AG09309 (cell line): Measurements from ENCODE around the gene CCDC88B.

Experiments used
- DNase-seq: peaks from one replicate; pipeline ENCODE4 v3.0.0-alpha.2; 2010; ENCODE audit warnings: low read depth
- H3K4me3 ChIP-seq: 2 replicates; pipeline ENCODE4 v1.5.1; 2011; ENCODE audit warnings: mild to moderate bottlenecking, low read depth, low read length, moderate library complexity; ENCODE audit not compliant: control insufficient read depth
- TF ChIP-seq, protein P1 (sequence below): IDR thresholded peaks from 2 replicates; pipeline ENCODE4 v1.5.1; 2011; ENCODE audit warnings: mild to moderate bottlenecking, low read depth, low read length, inconsistent platforms; ENCODE audit not compliant: insufficient read depth, control insufficient read depth; ENCODE audit errors: missing control alignments

CCDC88B gene

DNA sequence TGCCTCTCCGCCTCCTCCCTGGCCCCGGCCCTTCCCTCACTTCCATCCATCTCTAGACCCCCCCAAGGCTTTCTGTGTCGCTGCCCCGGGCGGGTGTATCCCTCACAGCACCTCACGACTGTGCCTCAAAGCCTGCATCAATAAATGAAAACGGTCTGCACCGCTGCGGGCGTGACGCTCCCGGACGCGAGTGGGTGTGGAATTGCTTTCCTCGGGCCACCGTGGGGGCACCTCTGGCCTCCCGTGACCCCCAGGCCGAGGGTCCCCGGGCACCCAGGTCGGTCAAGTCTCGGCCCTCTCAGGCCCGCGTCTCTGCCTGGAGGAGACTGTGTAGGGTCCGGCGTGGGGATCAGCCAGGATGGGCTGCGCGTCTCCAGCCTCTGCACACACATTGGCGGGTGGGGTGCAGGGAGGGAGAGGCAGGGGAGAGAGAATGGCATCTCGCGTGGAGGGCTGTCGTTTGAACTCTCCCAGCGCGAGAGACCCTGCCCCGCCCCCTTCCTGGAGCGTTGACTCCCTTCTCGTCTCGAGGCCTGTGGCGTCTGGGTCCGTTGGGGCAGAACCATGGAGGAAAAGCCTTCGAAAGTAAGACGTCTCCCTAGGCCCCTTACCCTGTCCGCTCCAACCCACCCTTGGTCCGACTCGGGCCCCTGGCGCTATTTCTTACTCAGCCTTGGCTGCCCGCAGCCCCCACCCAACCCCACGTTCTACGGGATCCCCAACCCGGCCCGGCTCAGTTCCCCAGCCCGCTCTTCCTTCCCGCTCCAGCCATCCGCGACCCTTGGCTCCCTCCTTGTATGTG, 40.0 kb upstream of the CCDC88B start, which contains the start of gene CATSPERZ:
CATSPERZ (plus strand) TSS at position 512 of the 802 bp plus-strand sequence; CDS start at position 565, 53 bp downstream.
- peak within 1 kb of the TSS; percentile 28 for H3K4me3 ChIP-seq
- DNase-seq = no peak
- TF ChIP-seq, protein P1, sequence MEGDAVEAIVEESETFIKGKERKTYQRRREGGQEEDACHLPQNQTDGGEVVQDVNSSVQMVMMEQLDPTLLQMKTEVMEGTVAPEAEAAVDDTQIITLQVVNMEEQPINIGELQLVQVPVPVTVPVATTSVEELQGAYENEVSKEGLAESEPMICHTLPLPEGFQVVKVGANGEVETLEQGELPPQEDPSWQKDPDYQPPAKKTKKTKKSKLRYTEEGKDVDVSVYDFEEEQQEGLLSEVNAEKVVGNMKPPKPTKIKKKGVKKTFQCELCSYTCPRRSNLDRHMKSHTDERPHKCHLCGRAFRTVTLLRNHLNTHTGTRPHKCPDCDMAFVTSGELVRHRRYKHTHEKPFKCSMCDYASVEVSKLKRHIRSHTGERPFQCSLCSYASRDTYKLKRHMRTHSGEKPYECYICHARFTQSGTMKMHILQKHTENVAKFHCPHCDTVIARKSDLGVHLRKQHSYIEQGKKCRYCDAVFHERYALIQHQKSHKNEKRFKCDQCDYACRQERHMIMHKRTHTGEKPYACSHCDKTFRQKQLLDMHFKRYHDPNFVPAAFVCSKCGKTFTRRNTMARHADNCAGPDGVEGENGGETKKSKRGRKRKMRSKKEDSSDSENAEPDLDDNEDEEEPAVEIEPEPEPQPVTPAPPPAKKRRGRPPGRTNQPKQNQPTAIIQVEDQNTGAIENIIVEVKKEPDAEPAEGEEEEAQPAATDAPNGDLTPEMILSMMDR = no peak

DNA sequence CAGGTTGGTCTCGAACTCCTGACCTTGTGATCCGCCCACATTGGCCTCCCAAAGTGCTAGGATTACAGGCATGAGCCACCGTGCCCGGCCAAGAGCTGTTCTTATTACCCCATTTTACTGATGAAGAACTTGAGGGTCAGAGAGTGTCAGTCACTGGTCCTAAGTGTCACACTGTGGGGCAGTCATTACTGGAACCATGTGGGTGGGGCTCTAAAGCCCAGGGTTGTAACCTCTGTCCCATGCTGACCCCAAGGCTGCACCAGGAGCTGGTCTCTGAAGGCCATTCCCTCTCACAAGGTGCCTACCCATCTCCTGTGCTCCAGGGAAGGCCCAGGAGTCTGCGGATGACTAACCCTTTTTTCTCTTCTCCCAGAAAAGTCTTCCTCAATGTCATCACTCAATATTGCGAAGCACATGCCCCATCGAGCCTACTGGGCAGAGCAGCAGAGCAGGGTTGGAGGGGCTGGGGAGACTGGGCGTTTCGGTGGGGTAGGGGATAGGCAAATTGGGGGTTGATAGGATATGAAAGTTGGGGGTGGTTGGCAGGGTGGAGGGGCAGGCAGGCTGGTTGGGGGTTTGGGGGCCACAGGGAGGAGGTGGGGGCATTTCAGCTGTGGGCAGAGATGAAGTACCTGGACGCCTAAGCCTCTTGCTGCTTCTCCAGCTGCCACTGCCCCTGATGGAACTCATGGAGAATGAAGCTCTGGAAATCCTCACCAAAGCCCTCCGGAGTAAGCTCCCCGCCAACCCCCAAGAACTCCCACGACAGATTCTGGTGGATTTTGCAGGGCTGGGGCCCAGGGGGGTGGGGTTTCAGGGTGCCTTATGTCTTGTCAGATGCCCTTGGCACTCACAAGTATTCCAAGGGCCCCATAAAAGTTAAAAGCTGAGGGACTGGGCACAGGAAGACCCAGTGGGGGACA, 36.6 kb upstream of the CCDC88B start:
- DNase-seq = no peak
- no peak overlapping the region for H3K4me3 ChIP-seq
- TF ChIP-seq, protein P1 = no peak

DNA sequence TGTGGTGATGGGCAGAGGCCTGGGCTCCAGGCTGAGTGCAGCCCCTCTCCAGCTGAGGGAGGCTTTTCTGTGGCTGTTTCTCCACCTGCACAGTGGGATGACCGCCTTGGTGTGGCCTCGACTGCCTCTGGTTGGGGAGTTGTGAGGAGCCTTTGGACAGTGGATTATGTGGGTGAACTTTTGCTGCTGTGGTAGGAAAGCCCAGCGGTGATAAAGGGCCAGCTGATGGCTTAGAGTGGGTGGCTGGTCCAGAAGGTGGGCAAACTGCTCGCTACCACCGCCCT, 36.0 kb upstream of the CCDC88B start:
- peak overlapping the region; percentile 64; the same call in 1 of the 2 replicates for H3K4me3 ChIP-seq
- TF ChIP-seq, protein P1 = no peak
- DNase-seq = no peak

DNA sequence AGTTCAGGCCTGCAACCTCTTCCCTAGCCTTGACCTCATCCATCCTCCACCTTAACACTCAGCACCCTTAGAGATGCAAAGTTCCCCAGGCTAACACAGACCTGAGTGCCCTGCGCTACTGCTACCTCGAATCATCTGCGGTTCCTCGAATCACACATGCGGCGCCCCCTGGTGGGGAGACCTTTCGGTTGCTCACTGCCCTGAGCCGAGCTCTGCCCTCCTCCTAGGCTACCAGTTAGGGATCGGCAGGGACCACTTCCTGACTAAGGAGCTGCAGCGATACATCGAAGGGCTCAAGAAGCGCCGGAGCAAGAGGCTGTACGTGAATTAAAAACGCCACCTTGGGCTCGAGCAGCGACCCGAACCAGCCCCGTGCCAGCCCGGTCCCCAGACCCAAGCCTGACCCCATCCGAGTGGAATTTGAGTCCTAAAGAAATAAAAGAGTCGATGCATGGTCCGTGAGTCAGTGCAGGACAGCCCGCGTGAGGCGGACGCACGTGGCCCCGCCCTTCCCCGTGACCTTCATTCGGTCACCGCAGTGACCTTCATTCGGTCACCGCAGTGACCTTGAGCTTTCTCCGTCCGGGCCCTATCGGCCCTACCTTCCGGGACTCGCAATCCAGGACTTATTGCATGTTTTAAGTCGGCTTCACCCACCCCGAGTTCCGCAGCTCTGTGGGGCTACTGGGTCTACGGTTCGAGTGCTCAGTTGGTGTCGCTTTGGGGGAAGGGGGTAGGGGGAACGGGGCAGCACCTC, 35.5 kb upstream of the CCDC88B start:
- H3K4me3 ChIP-seq = peak overlapping the region; percentile 64
- DNase-seq = peak; percentile 57
- TF ChIP-seq, protein P1 = peak; percentile 87

DNA sequence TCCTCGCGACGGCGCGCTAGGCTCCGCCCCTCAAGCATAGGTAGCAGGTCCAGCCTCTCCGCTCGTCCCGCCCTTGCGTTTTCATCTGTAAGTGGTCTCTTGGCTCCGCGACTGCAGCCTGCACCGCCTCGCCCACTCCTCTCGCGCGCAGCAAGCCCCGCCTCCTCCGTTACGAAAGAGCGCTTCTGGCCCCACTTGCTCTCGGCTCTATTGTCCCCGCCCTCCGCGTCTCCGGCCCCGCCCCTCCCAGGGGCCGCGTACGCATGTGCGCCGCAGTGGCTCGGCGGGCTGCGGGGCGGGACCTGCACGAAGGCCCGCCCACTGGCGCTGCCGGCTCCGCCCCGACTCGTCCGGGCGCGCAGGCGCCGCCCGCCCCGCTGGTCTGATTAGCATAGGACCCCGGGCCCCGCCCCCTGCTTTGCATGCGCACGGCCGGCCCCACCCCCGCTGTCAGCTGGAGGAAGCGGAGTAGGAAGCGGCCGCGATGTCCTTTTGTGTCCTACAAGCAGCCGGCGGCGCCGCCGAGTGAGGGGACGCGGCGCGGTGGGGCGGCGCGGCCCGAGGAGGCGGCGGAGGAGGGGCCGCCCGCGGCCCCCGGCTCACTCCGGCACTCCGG, 34.8 kb upstream of the CCDC88B start, which contains the start of gene ESRRA:
ESRRA (plus strand) TSS at position 450 of the 616 bp plus-strand sequence. CDS start 1,656 bp downstream, outside the sequence.
- DNase-seq = peak; percentile 74
- TF ChIP-seq, protein P1 = no peak
- peak within 1 kb of the TSS; percentile 93 for H3K4me3 ChIP-seq
